Measurements from ENCODE around the gene AP1M1.

The AP1M1 gene

DNA sequence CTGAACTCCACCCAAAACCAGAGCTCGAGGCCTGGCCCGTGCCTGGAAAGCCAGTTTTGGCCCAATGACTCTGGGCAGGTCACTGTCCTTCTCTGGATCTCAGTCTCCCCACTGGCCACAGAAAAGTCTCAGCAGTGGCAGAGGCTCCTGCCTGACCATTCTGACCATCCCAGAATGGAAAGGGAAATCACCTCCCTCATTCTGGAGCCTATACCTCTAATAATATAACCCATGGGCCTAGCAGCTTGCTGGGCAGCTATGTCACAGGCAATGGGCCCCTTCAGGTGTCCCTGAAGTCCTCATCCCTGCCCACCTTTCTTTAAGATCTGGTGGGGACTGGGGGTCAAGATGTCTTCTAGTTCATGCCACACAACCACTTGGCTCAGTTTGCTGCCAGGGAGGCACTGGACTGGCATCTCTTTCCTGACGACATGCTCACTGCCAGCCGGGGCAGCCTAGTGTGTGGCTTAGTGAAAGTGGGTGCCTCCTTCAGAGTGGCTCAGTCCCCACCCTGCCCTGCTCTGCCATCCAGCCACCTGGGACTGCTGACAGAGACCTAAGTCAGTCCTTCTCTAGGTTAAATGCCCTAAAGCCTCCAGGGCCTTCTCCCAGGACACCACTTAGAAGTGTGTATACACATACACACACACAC is 62.6 kb downstream of the AP1M1 start:
- peaks cover 3% of the 10 kb centered on the region for H3K27me3 ChIP-seq (ENCODE audit: insufficient read depth, poor library complexity, severe bottlenecking)
- no peak overlapping the region for H3K4me3 ChIP-seq (ENCODE audit: severe bottlenecking)
- no peaks in the 10 kb centered on the region for H3K36me3 ChIP-seq (ENCODE audit: low read depth)
- ATAC-seq (ENCODE audit: low read depth), result no peak
- no peak for DNase-seq (ENCODE audit: low spot score)
- H3K4me1 ChIP-seq (ENCODE audit: insufficient read depth, poor library complexity, severe bottlenecking), result no peaks in the 10 kb centered on the region
- TF ChIP-seq, protein P1, sequence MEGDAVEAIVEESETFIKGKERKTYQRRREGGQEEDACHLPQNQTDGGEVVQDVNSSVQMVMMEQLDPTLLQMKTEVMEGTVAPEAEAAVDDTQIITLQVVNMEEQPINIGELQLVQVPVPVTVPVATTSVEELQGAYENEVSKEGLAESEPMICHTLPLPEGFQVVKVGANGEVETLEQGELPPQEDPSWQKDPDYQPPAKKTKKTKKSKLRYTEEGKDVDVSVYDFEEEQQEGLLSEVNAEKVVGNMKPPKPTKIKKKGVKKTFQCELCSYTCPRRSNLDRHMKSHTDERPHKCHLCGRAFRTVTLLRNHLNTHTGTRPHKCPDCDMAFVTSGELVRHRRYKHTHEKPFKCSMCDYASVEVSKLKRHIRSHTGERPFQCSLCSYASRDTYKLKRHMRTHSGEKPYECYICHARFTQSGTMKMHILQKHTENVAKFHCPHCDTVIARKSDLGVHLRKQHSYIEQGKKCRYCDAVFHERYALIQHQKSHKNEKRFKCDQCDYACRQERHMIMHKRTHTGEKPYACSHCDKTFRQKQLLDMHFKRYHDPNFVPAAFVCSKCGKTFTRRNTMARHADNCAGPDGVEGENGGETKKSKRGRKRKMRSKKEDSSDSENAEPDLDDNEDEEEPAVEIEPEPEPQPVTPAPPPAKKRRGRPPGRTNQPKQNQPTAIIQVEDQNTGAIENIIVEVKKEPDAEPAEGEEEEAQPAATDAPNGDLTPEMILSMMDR (IDR thresholded peaks at IDR 0.05; ENCODE audit: poor library complexity, severe bottlenecking), result no peak
- H3K9me3 ChIP-seq (ENCODE audit: severe bottlenecking), result no peaks in the 10 kb centered on the region
- no peak overlapping the region for H3K27ac ChIP-seq (ENCODE audit: poor library complexity, severe bottlenecking)

DNA sequence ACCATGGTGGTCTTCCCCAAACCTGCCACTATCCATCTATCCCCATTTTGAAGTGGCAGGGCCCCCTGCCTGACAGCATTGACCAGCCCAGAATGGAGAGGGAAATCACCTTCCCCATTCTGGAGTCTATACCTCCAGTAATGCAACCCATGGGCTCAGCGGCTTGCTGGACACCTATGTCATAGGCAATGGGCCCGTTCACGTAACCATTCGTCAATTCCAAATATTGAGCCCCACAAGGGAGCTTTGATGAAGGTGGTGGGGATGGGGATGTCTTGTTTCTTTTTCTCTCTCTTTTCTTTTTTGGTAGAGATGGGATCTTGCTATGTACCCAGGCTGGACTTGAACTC is 63.1 kb downstream of the AP1M1 start:
- H3K4me1 ChIP-seq (ENCODE audit: insufficient read depth, poor library complexity, severe bottlenecking), result no peaks in the 10 kb centered on the region
- ATAC-seq (ENCODE audit: low read depth) (no peak), DNase-seq (ENCODE audit: low spot score) (no peak)
- no peak overlapping the region for H3K27ac ChIP-seq (ENCODE audit: poor library complexity, severe bottlenecking)
- no peak overlapping the region for H3K4me3 ChIP-seq (ENCODE audit: severe bottlenecking)
- TF ChIP-seq, protein P1 (IDR thresholded peaks at IDR 0.05; ENCODE audit: poor library complexity, severe bottlenecking), result no peak
- no peaks in the 10 kb centered on the region for H3K9me3 ChIP-seq (ENCODE audit: severe bottlenecking)
- no peaks in the 10 kb centered on the region for H3K36me3 ChIP-seq (ENCODE audit: low read depth)
- peaks cover 3% of the 10 kb centered on the region for H3K27me3 ChIP-seq (ENCODE audit: insufficient read depth, poor library complexity, severe bottlenecking)

DNA sequence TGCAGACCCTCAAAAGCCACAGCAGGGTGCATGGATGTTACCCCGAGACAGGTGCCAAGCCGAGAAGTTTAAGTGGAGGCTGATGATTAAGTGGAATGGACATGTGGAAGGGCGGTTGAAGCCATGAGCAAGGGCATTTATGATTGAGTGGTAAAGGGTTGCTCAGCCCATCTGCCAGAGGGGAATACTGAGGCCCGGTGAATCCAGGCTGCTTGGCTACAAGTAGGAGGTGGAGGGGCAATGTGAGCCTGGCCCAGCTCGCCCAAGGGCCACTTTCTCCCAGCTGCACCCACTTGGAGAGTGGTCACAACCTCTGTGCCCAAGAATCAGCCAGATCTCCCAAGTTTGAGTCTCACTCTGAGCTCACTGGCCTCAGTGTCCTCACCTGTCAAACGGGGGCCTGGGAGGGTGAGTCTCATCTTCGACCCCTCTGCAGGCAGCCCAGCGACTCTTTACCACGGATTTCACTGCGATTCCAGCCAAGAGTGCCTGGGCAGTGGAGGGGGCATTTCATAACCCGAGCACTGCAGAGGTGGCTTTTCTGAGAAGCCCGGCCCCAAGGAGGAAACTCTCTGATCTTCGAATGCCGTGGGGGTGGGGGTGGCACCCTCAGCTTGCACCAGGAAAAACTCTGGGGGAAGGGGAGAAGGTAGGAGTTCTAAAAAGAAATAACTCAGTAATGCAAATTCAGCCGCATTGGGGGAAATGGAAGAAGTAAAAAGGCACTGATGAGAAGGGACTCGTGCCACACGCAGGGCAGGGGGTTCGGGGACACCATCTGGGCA is 64.1 kb downstream of the AP1M1 start:
- DNase-seq (ENCODE audit: low spot score) (no peak), ATAC-seq (ENCODE audit: low read depth) (no peak)
- no peaks in the 10 kb centered on the region for H3K36me3 ChIP-seq (ENCODE audit: low read depth)
- H3K4me1 ChIP-seq (ENCODE audit: insufficient read depth, poor library complexity, severe bottlenecking), result no peaks in the 10 kb centered on the region
- TF ChIP-seq, protein P1 (IDR thresholded peaks at IDR 0.05; ENCODE audit: poor library complexity, severe bottlenecking), result no peak
- no peaks in the 10 kb centered on the region for H3K9me3 ChIP-seq (ENCODE audit: severe bottlenecking)
- H3K27ac ChIP-seq (ENCODE audit: poor library complexity, severe bottlenecking), result no peak overlapping the region
- peaks cover 3% of the 10 kb centered on the region for H3K27me3 ChIP-seq (ENCODE audit: insufficient read depth, poor library complexity, severe bottlenecking)
- no peak overlapping the region for H3K4me3 ChIP-seq (ENCODE audit: severe bottlenecking)

DNA sequence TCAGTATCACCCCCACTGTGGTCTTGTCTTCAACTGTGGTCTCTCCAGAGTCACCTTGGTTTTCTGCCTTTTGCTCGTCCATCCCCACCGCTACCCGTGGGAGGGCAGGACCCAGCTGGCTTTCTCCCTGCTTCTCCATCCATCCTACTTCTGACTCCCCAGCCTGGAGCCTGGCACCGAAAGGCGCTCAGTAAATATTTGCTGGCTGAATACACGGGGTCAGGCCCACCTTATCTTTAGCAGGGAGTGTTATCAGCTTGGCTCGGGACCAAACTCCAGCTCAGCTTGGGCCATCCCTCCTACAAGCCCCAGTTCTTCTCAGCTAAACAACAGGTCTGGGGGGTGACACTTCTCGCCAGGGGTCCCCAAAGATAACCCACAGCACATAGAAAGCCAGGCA is 64.9 kb downstream of the AP1M1 start:
- no peak for DNase-seq (ENCODE audit: low spot score)
- TF ChIP-seq, protein P1 (IDR thresholded peaks at IDR 0.05; ENCODE audit: poor library complexity, severe bottlenecking), result no peak
- no peak overlapping the region for H3K27ac ChIP-seq (ENCODE audit: poor library complexity, severe bottlenecking)
- H3K27me3 ChIP-seq (ENCODE audit: insufficient read depth, poor library complexity, severe bottlenecking), result peaks cover 3% of the 10 kb centered on the region
- no peaks in the 10 kb centered on the region for H3K36me3 ChIP-seq (ENCODE audit: low read depth)
- no peaks in the 10 kb centered on the region for H3K4me1 ChIP-seq (ENCODE audit: insufficient read depth, poor library complexity, severe bottlenecking)
- no peak overlapping the region for H3K4me3 ChIP-seq (ENCODE audit: severe bottlenecking)
- no peaks in the 10 kb centered on the region for H3K9me3 ChIP-seq (ENCODE audit: severe bottlenecking)
- ATAC-seq (ENCODE audit: low read depth), result no peak

Measured in RWPE2 (cell line).